Right cardiac atrium (tissue), 5 donors: Measurements from ENCODE around the gene UBA7. TPM values are rescaled to one million over a fixed set of nuclear protein-coding genes. Genes with fewer than 3 reads are reported as not detected.

Experiments used
- ATAC-seq, 2 donors: fragments of 200-7000 bp; cut with Tn5 transposase; one replicate each; pipeline versions ENCODE4 v1.8.0 to v1.9.1; 2020; ENCODE audit warnings: moderate library complexity in 2 of 2, mild to moderate bottlenecking in 1 of 2
- DNase-seq, 3 donors: peaks; one replicate each; pipeline ENCODE4 v3.0.0-alpha.2; 2020
- H3K27ac ChIP-seq: one replicate; pipeline ENCODE4 v1.5.1; 2013; ENCODE audit warnings: mild to moderate bottlenecking, low read length, control low read depth, moderate library complexity
- H3K27me3 ChIP-seq: one replicate; pipeline ENCODE4 v1.6.1; 2013; ENCODE audit not compliant: control insufficient read depth, insufficient read depth
- H3K4me1 ChIP-seq: one replicate; pipeline ENCODE4 v1.6.1; 2013; ENCODE audit warnings: low read length; ENCODE audit not compliant: control insufficient read depth, insufficient read depth
- H3K4me3 ChIP-seq: one replicate; pipeline ENCODE4 v1.5.1; 2013; ENCODE audit warnings: low read length, control low read depth
- H3K9me3 ChIP-seq: one replicate; pipeline ENCODE4 v1.6.1; 2013; ENCODE audit warnings: low read length; ENCODE audit not compliant: control insufficient read depth
- WGBS: extraction: QIAGEN DNeasy Blood & Tissue Kit; methylation state at CpG from one replicate; pipeline ENCODE4 v1.1.7; 2013; 5-methylcytosine and 5-hydroxymethylcytosine counted together
- intact Hi-C, 4 donors: fragments of 100-400 bp; cut with DNase I; formaldehyde crosslinking; loops; one replicate each; pipeline versions ENCODE4 v1.11.0 to v1.14.0; 2022 to 2023
- microRNA-seq, 2 donors: library from miRNA; unstranded; fragments of <30 nt; microRNA quantifications; one replicate each; pipeline ENCODE4 v1.2.0, GENCODE V29; 2020 to 2021
- polyA plus RNA-seq: library from polyadenylated mRNA; stranded (reverse); fragments of 200-250 nt; gene quantifications from one replicate; pipeline ENCODE4 v1.2.3, GENCODE V29; 2013
- total RNA-seq, 4 donors: library from RNA; stranded (reverse); fragmentation: NEBNext Ultra II Directional; extraction: Animal tissue kit (Norgen Biotek cat#: 25700); gene quantifications; one replicate each; pipeline ENCODE4 v1.2.1, GENCODE V29; 2021
- donor health status: healthy with polysubstance abuse.
- donor health status: DM: no; HTN: yes; CAD: no.
- donor health status: DM: no; HTN: no; CAD: no.
- donor health status: DM: no; HTN: yes; CAD: no; lungs with severe emphysema.
- donor health status: DM: yes; HTN: yes; CAD: no.

UBA7 gene
- total and polyA plus RNA-seq, 5 donors: 25.1 to 40.5 (median 36.8) TPM

GRCh38 chr3:49763981-49764380 lies 49.8 kb downstream of the UBA7 start:
- H3K4me1 ChIP-seq: no peaks in the 10 kb centered on the region
- H3K4me3 ChIP-seq: no peak overlapping the region
- ATAC-seq (no peak), DNase-seq (no peak)
- intact Hi-C loops: no loop called here
- no peaks in the 10 kb centered on the region for H3K9me3 ChIP-seq
- no peak overlapping the region for H3K27ac ChIP-seq
- 98% methylated on average over 4 of the region's 4 CpGs for WGBS
- H3K27me3 ChIP-seq: no peaks in the 10 kb centered on the region

- Histone ChIP-seq H3K4me3 (no peak overlapping the region), H3K9me3 (no peaks in the 10 kb centered on the region), H3K4me1 (no peaks in the 10 kb centered on the region), H3K27ac (no peak overlapping the region), H3K27me3 (no peaks in the 10 kb centered on the region)
- intact Hi-C loops: no loop called here
- WGBS: 91% methylated on average over 3 of the region's 3 CpGs
- ATAC-seq: no peak
- no peak for DNase-seq
Measured at GRCh38 chr3:49761661-49762060, 52.1 kb downstream of the UBA7 start.

- Histone ChIP-seq H3K4me1 (no peaks in the 10 kb centered on the region), H3K9me3 (no peaks in the 10 kb centered on the region), H3K4me3 (no peak overlapping the region), H3K27ac (no peak overlapping the region), H3K27me3 (no peaks in the 10 kb centered on the region)
- 22% methylated on average over 1 of the region's 1 CpG for WGBS
- intact Hi-C loops: no loop called here
- ATAC-seq (no peak), DNase-seq (no peak)
Measured at GRCh38 chr3:49759226-49759625, 54.5 kb downstream of the UBA7 start.

GRCh38 chr3:49757197-49757596 lies 56.6 kb downstream of the UBA7 start:
- DNase-seq: no peak
- Histone ChIP-seq H3K4me3 (no peak overlapping the region), H3K27ac (no peak overlapping the region), H3K4me1 (no peaks in the 10 kb centered on the region), H3K9me3 (no peaks in the 10 kb centered on the region), H3K27me3 (no peaks in the 10 kb centered on the region)
- WGBS: 64% methylated on average over 2 of the region's 2 CpGs
- intact Hi-C loops: no loop called here
- ATAC-seq: no peak

- Histone ChIP-seq H3K27me3 (no peaks in the 10 kb centered on the region), H3K9me3 (no peaks in the 10 kb centered on the region), H3K27ac (no peak overlapping the region), H3K4me3 (no peak overlapping the region), H3K4me1 (no peaks in the 10 kb centered on the region)
- intact Hi-C loops: no loop called here
- WGBS: 73% methylated on average over 1 of the region's 1 CpG
- DNase-seq (no peak), ATAC-seq (no peak)
Measured at GRCh38 chr3:49756036-49756435, 57.7 kb downstream of the UBA7 start.

Small RNAs within 50 kb of the gene (microRNA-seq; reads per million reads assigned to microRNA genes)
- 0 reads per million in 2 donors for gene MIR5193

Other genes with a start within 250 kb of the UBA7 start
- 100 to 1,000 TPM in 1 of 4 donors, 10 to 100 TPM in 3; 75.7 to 110 (median 93.6) TPM for gene APEH, start 139.6 kb downstream of the UBA7 start, total RNA-seq
- gene APEH, start 139.6 kb downstream of the UBA7 start, polyA plus RNA-seq: 37.4 TPM
- gene MST1, start 124.5 kb downstream of the UBA7 start, total RNA-seq: 1 to 10 TPM; 3.5 to 7.5 (median 6.6) TPM
- 6.2 TPM for gene MST1, start 124.5 kb downstream of the UBA7 start, polyA plus RNA-seq
- gene RNF123, start 124.4 kb downstream of the UBA7 start, total RNA-seq: 10 to 100 TPM; 36.6 to 44.6 (median 41.8) TPM
- 24.4 TPM for gene RNF123, start 124.4 kb downstream of the UBA7 start, polyA plus RNA-seq
- gene AMIGO3, start 94.3 kb downstream of the UBA7 start, total RNA-seq: under 1 TPM in 1 of 4 donors, not detected in 3; 0.09 TPM
- 0.57 TPM for gene AMIGO3, start 94.3 kb downstream of the UBA7 start, polyA plus RNA-seq
- 10 to 100 TPM; 12.6 to 34.7 (median 19.6) TPM for gene GMPPB, start 90.0 kb downstream of the UBA7 start, total RNA-seq
- 13.2 TPM for gene GMPPB, start 90.0 kb downstream of the UBA7 start, polyA plus RNA-seq
- gene IP6K1, start 27.4 kb downstream of the UBA7 start, total RNA-seq: 10 to 100 TPM; 18.4 to 24.0 (median 21.7) TPM
- 14.6 TPM for gene IP6K1, start 27.4 kb downstream of the UBA7 start, polyA plus RNA-seq
- gene CDHR4, start 14.1 kb downstream of the UBA7 start, total RNA-seq: under 1 TPM in 1 of 4 donors, not detected in 3; 0.29 TPM
- 0.07 TPM for gene CDHR4, start 14.1 kb downstream of the UBA7 start, polyA plus RNA-seq
- gene INKA1, start 10.7 kb downstream of the UBA7 start, total RNA-seq: 1 to 10 TPM; 2.2 to 6.4 (median 4.6) TPM
- gene INKA1, start 10.7 kb downstream of the UBA7 start, polyA plus RNA-seq: 3.9 TPM
- gene TRAIP, start 42.6 kb upstream of the UBA7 start, total RNA-seq: 1 to 10 TPM in 3 of 4 donors, under 1 TPM in 1; 0.68 to 1.5 (median 1.3) TPM
- gene TRAIP, start 42.6 kb upstream of the UBA7 start, polyA plus RNA-seq: 0.81 TPM
- not detected for gene CAMKV, start 56.0 kb upstream of the UBA7 start, total RNA-seq
- not detected for gene CAMKV, start 56.0 kb upstream of the UBA7 start, polyA plus RNA-seq
- gene MST1R, start 89.9 kb upstream of the UBA7 start, total RNA-seq: 1 to 10 TPM in 3 of 4 donors, under 1 TPM in 1; 0.94 to 2.7 (median 2.1) TPM
- gene MST1R, start 89.9 kb upstream of the UBA7 start, polyA plus RNA-seq: 1.9 TPM
- gene MON1A, start 115.9 kb upstream of the UBA7 start, total RNA-seq: 1 to 10 TPM; 7.4 to 9.0 (median 8.0) TPM
- 8.2 TPM for gene MON1A, start 115.9 kb upstream of the UBA7 start, polyA plus RNA-seq
- 10 to 100 TPM; 43.2 to 52.6 (median 46.9) TPM for gene RBM6, start 126.2 kb upstream of the UBA7 start, total RNA-seq
- gene RBM6, start 126.2 kb upstream of the UBA7 start, polyA plus RNA-seq: 53.1 TPM